Thoracic aorta (tissue), 2 donors: ENCODE results near the gene KIAA1217. TPM values are rescaled to one million over a fixed set of nuclear protein-coding genes. Genes with fewer than 3 reads are reported as not detected.
"Not testable (repeated sequence)": the region's sequence is repeated elsewhere in the genome, so short reads cannot be mapped to it uniquely, and the experiment has no call there.

Experiments used
- ATAC-seq: fragments of 150-250 bp; one replicate; pipeline ENCODE4 v1.8.0; 2017; ENCODE audit warnings: low read depth; ENCODE audit not compliant: insufficient number of reproducible peaks, low FRiP score
- DNase-seq: peaks from one replicate; pipeline ENCODE4 v3.0.0-alpha.2; 2020; ENCODE audit warnings: low spot score
- H3K27ac ChIP-seq, 2 donors: fragments of 200-600 bp; sonication (generic); 1 replicate in 1 of 2; 2 replicates in 1 of 2; pipeline ENCODE4 v1.5.1; 2016; ENCODE audit warnings: mild to moderate bottlenecking in 2 of 2, moderate library complexity in 2 of 2
- H3K27me3 ChIP-seq: fragments of 200-600 bp; sonication (generic); replicated peaks from 2 replicates; pipeline ENCODE4 v1.6.0; 2016; ENCODE audit warnings: mild to moderate bottlenecking; ENCODE audit not compliant: insufficient read depth
- H3K36me3 ChIP-seq: fragments of 200-600 bp; sonication (generic); one replicate; pipeline ENCODE4 v1.5.1; 2016
- H3K4me1 ChIP-seq, 2 donors: fragments of 200-600 bp; sonication (generic); 1 replicate in 1 of 2; 2 replicates in 1 of 2; pipeline versions ENCODE4 v1.5.1 to v1.6.0; 2016; ENCODE audit warnings: low read depth in 2 of 2, mild to moderate bottlenecking in 1 of 2; ENCODE audit not compliant: control insufficient read depth in 1 of 2
- H3K4me3 ChIP-seq: fragments of 200-600 bp; sonication (generic); 2 replicates; pipeline ENCODE4 v1.5.1; 2016; ENCODE audit warnings: mild to moderate bottlenecking
- H3K9me3 ChIP-seq: fragments of 200-600 bp; sonication (generic); 2 replicates; pipeline ENCODE4 v1.5.1; 2016
- CTCF ChIP-seq: fragments of 200-600 bp; sonication (generic); IDR thresholded peaks from one replicate; pipeline ENCODE4 v1.5.1; 2019; ENCODE audit warnings: antibody characterized with exemption
- total RNA-seq, 2 donors: library from RNA; depleted of rRNA; stranded (reverse); fragments of >200 nt; gene quantifications; one replicate each; pipeline versions ENCODE4 v1.1.0 to v1.2.3, GENCODE V29; 2016

KIAA1217 gene
- total RNA-seq, 2 donors from 2014 or later: 15.2 to 15.6 TPM

- TF ChIP-seq CTCF: no peak
- H3K27ac ChIP-seq: peak overlapping the region; percentile 70 to 87
- no peaks in the 10 kb centered on the region for H3K9me3 ChIP-seq
- H3K27me3 ChIP-seq: no peaks in the 10 kb centered on the region
- H3K4me1 ChIP-seq: peaks cover 12 to 23% of the 10 kb centered on the region in 2 donors
- ATAC-seq: peak; percentile 34
- no peaks in the 10 kb centered on the region for H3K36me3 ChIP-seq
- DNase-seq: no peak
- no peak overlapping the region for H3K4me3 ChIP-seq
Observed at GRCh38 chr10:24440817-24441797, 232.2 kb downstream of the KIAA1217 start.

DNA sequence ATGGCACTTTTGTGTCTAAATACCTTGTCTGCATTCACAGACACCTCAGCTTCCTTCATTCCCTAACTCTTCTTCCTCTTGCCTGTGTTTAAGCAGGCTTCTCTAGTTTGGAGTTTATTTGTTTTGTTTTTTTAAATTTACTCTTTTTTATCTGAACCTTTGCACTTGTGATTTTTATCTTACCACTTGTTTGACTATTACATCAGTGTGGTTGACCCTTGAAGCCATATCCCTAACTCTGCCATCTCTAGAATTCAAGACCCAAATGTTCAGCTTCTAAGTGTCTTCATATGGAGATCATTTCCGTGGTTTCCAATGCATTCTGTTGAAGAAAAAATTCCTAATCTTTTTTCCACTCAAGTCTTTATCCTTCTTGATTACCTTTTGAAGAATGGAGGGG is 233.3 kb downstream of the KIAA1217 start:
- DNase-seq: no peak
- Histone ChIP-seq H3K36me3 (no peaks in the 10 kb centered on the region), H3K9me3 (no peaks in the 10 kb centered on the region), H3K4me1 (peaks cover 12 to 23% of the 10 kb centered on the region in 2 donors), H3K4me3 (no peak overlapping the region), H3K27me3 (no peaks in the 10 kb centered on the region), H3K27ac (no peak overlapping the region)
- no peak for TF ChIP-seq CTCF
- ATAC-seq: no peak

- H3K36me3 ChIP-seq, H3K27me3 ChIP-seq, H3K27ac ChIP-seq, H3K9me3 ChIP-seq, H3K4me3 ChIP-seq, DNase-seq, ATAC-seq: not testable (repeated sequence)
- H3K4me1 ChIP-seq: peaks cover 12 to 23% of the 10 kb centered on the region in 2 donors
Observed at GRCh38 chr10:24442641-24443174, 233.8 kb downstream of the KIAA1217 start.

GRCh38 chr10:24444337-24444736 is 235.4 kb downstream of the KIAA1217 start:
- no peak for DNase-seq
- ATAC-seq: no peak
- TF ChIP-seq CTCF: no peak
- Histone ChIP-seq H3K27me3 (no peaks in the 10 kb centered on the region), H3K36me3 (no peaks in the 10 kb centered on the region), H3K9me3 (no peaks in the 10 kb centered on the region), H3K4me3 (no peak overlapping the region), H3K27ac (no peak overlapping the region), H3K4me1 (peaks cover 15 to 25% of the 10 kb centered on the region in 2 donors)

- not testable (repeated sequence) for ATAC-seq, H3K36me3 ChIP-seq
Observed at GRCh38 chr10:24445958-24446357, 237.0 kb downstream of the KIAA1217 start.

DNA sequence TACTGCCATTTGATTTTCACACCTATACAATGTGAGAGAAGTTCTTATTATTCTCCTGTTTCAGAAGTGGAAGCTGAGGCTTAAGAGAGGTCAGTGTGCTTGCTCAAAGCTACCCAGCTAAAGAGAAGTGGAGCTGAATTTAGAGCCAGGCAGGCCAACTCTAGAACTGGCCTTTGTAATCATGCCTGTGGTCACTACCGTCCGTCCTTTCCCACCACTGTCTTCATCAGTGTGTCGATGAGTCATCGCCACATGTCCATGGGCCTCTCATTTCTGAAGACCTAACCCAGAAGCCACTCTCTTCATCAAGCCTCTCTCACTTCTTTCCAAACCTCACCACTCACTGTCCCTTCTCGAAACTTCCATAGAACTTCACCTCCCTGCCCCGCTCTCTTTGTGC is 237.8 kb downstream of the KIAA1217 start:
- H3K36me3 ChIP-seq: no peaks in the 10 kb centered on the region
- DNase-seq (no peak), ATAC-seq (no peak)
- no peaks in the 10 kb centered on the region for H3K27me3 ChIP-seq
- no peak overlapping the region for H3K27ac ChIP-seq
- no peaks in the 10 kb centered on the region for H3K9me3 ChIP-seq
- no peak overlapping the region for H3K4me3 ChIP-seq
- no peak for TF ChIP-seq CTCF
- H3K4me1 ChIP-seq: peaks cover 13 to 22% of the 10 kb centered on the region in 2 donors

More at GRCh38 chr10:24445958-24446357, 237.0 kb downstream of the KIAA1217 start:
- not testable (repeated sequence) for H3K9me3 ChIP-seq, DNase-seq, H3K4me3 ChIP-seq, H3K27ac ChIP-seq, H3K27me3 ChIP-seq
- H3K4me1 ChIP-seq: peaks cover 10 to 22% of the 10 kb centered on the region in 2 donors
